ENCODE results near the gene DNM3. TPM values are rescaled to one million over a fixed set of nuclear protein-coding genes. Genes with fewer than 3 reads are reported as not detected.

Gene DNM3
- total and polyA plus RNA-seq, 2 donors (not counting 3 experiments of a cell fraction or from before 2014, with no cell fraction given): 1.4 to 2.5 TPM

DNA sequence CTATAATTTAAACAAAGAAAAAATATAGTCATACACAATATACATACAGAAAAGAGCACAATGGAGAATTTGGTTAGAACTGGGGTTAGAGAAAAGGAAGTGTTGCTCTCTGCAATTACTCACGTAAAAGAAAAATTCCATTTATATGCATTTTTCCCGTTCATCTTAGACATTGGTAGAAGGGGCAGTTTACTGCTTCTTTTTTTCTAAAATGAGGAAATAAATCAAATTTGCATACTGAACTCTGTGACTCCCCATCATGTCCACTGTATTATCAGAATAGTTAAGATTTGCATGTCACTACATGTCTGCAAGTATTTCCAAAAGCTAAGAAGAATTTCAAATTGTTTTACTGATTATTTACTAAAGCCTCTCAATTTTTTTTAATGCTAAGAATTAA lies 535.1 kb downstream of the DNM3 start:
- Histone ChIP-seq H2AFZ (ENCODE audit: low read depth, low read length) (no peak overlapping the region), H3K9me3 (replicated peaks; ENCODE audit: control insufficient read depth, insufficient read depth, low read length) (no peaks in the 10 kb centered on the region), H3K4me3 (replicated peaks in 1 of 3; ENCODE audit: insufficient read depth in 1 of 3, low read depth in 1 of 3, low read length in 3 of 3) (no peak overlapping the region), H3K9me1 (replicated peaks; ENCODE audit: control insufficient read depth, extremely low read depth, insufficient read depth, low read length) (no peaks in the 10 kb centered on the region), H3K79me2 (ENCODE audit: control insufficient read depth, insufficient read depth, low read length) (no peaks in the 10 kb centered on the region), H3K9ac (replicated peaks; ENCODE audit: extremely low read depth, insufficient read depth, low read length) (no peak overlapping the region), H3K27ac (ENCODE audit: insufficient read depth, low read depth, low read length) (no peak overlapping the region), H3K4me1 (ENCODE audit: control insufficient read depth, extremely low read depth, insufficient read depth, low read length) (peaks cover 13% of the 10 kb centered on the region), H4K20me1 (replicated peaks; ENCODE audit: control insufficient read depth, extremely low read depth, insufficient read depth, low read length) (no peaks in the 10 kb centered on the region), H3K4me2 (ENCODE audit: insufficient read depth, low read length) (no peak overlapping the region), H3K36me3 (ENCODE audit: control insufficient read depth in 2 of 2, extremely low read depth in 1 of 2, insufficient read depth in 2 of 2, low read length in 2 of 2) (no peaks in the 10 kb centered on the region), H3K27me3 (ENCODE audit: control insufficient read depth in 2 of 2, insufficient read depth in 2 of 2, low read length in 2 of 2) (no peaks in the 10 kb centered on the region)
- dilution Hi-C loops (cut with MboI; ENCODE audit: extremely low pct_ligation_motif_present, low sequenced_read_pairs) (no loop called here), intact Hi-C loops (cut with micrococcal nuclease) (no loop called here)
- DNase-seq (ENCODE audit: low read depth, low spot score): no peak
- CTCF ChIA-PET: interaction anchor here (0.6 to 1.3 kb wide), 4 partner anchors 18 to 374 kb away, joined by 3 to 7 read pairs (median 3); no protein-coding TSS in a partner anchor
- no TSS peak for BruUV-seq (replicated peaks)
- no peak for FAIRE-seq
- POLR2A ChIA-PET: no interaction called here
- no peak for TF ChIP-seq JUN (IDR thresholded peaks at IDR 0.05; ENCODE audit: borderline replicate concordance, insufficient read depth, insufficient read length, low read depth)
- no peak for TF ChIP-seq FOS (IDR thresholded peaks at IDR 0.05; ENCODE audit: borderline replicate concordance, insufficient read depth, low read length)
- no peak for TF ChIP-seq GATA2 (IDR thresholded peaks at IDR 0.05; ENCODE audit: insufficient read depth, insufficient read length, low read depth, low read length)
- TF ChIP-seq, protein P1, sequence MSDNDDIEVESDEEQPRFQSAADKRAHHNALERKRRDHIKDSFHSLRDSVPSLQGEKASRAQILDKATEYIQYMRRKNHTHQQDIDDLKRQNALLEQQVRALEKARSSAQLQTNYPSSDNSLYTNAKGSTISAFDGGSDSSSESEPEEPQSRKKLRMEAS (IDR thresholded peaks at IDR 0.05; ENCODE audit: insufficient read depth, insufficient read length): no peak
- no peak for TF ChIP-seq CTCF (IDR thresholded peaks at IDR 0.05; ENCODE audit: extremely low read depth in 1 of 2, insufficient read depth in 1 of 2, low read depth in 1 of 2, low read length in 2 of 2)
- TF ChIP-seq POLR2A (IDR thresholded peaks at IDR 0.05; ENCODE audit: low read depth, low read length): no peak
- no peak for TF ChIP-seq POLR2AphosphoS5 (IDR thresholded peaks at IDR 0.05; ENCODE audit: insufficient read depth, low read depth, low read length)
- TF ChIP-seq EZH2 (IDR thresholded peaks at IDR 0.05; ENCODE audit: borderline replicate concordance, low read depth, low read length, severe bottlenecking): no peak
- no peak for TF ChIP-seq MYC (IDR thresholded peaks at IDR 0.05; ENCODE audit: low read depth, low read length)
